HepG2 (cell line): ENCODE measurements around the gene LRRC3. TPM values are rescaled to one million over a fixed set of nuclear protein-coding genes. Genes with fewer than 3 reads are reported as not detected.

Source experiments
- BRCA1 ChIP-seq: sonication (generic); formaldehyde crosslinking; IDR thresholded peaks from 2 replicates; pipeline ENCODE4 v1.4.0; 2020; ENCODE audit warnings: missing genetic modification reagents
- CCDC6 ChIP-seq: sonication (generic); formaldehyde crosslinking; IDR thresholded peaks from 2 replicates; pipeline ENCODE4 v1.8.1; 2022; ENCODE audit warnings: mild to moderate bottlenecking, missing genetic modification reagents, moderate library complexity
- DBP ChIP-seq: sonication (generic); formaldehyde crosslinking; IDR thresholded peaks from 2 replicates; pipeline ENCODE4 v1.4.0; 2020; ENCODE audit warnings: missing genetic modification reagents; ENCODE audit errors: not compliant biosample characterization
- EEA1 ChIP-seq: sonication (generic); formaldehyde crosslinking; IDR thresholded peaks from 2 replicates; pipeline ENCODE4 v1.5.1; 2020; ENCODE audit warnings: mild to moderate bottlenecking, missing genetic modification reagents, borderline replicate concordance
- ELK4 ChIP-seq: sonication (generic); formaldehyde crosslinking; IDR thresholded peaks from 2 replicates; pipeline ENCODE4 v1.9.0; 2021; ENCODE audit warnings: missing genetic modification reagents, borderline replicate concordance
- FIP1L1 ChIP-seq: fragments of 200-400 bp; formaldehyde crosslinking; IDR thresholded peaks from 2 replicates; pipeline ENCODE4 v1.6.1; 2018; ENCODE audit warnings: low read depth, mild to moderate bottlenecking, low read length, moderate library complexity, borderline replicate concordance; ENCODE audit not compliant: insufficient read depth
- HBP1 ChIP-seq: IDR thresholded peaks from 2 replicates; pipeline ENCODE4 v1.6.1; 2016; ENCODE audit warnings: low read depth, control low read depth
- KLF12 ChIP-seq: sonication (generic); formaldehyde crosslinking; IDR thresholded peaks from 2 replicates; pipeline ENCODE4 v1.4.0; 2020; ENCODE audit warnings: missing genetic modification reagents, borderline replicate concordance
- MAF1 ChIP-seq: sonication (generic); formaldehyde crosslinking; IDR thresholded peaks from 2 replicates; pipeline ENCODE4 v1.5.0; 2020; ENCODE audit warnings: missing genetic modification reagents, borderline replicate concordance
- NFE2 ChIP-seq: sonication (generic); formaldehyde crosslinking; IDR thresholded peaks from 2 replicates; pipeline ENCODE4 v1.4.0; 2020; ENCODE audit warnings: missing genetic modification reagents
- RFX5 ChIP-seq: IDR thresholded peaks from 2 replicates; pipeline ENCODE4 v1.6.1; 2011; ENCODE audit warnings: low read depth, low read length, improper control_type of control experiment
- RORA ChIP-seq: sonication (generic); formaldehyde crosslinking; IDR thresholded peaks from 2 replicates; pipeline ENCODE4 v1.5.0; 2020; ENCODE audit warnings: mild to moderate bottlenecking, missing genetic modification reagents, moderate library complexity
- SAP130 ChIP-seq: IDR thresholded peaks from 2 replicates; pipeline ENCODE4 v1.6.1; 2016; ENCODE audit warnings: low read depth
- SIN3B ChIP-seq: fragments of 150-350 bp; IDR thresholded peaks from 2 replicates; pipeline ENCODE4 v1.6.1; 2014; ENCODE audit warnings: low read length
- SMC3 ChIP-seq: IDR thresholded peaks from 2 replicates; pipeline ENCODE4 v1.6.1; 2011; ENCODE audit warnings: low read length, improper control_type of control experiment
- SNRNP70 ChIP-seq: fragments of 200-400 bp; formaldehyde crosslinking; IDR thresholded peaks from 2 replicates; pipeline ENCODE4 v1.6.1; 2017; ENCODE audit warnings: mild to moderate bottlenecking, low read depth, low read length, moderate library complexity
- TEAD2 ChIP-seq: sonication (generic); formaldehyde crosslinking; IDR thresholded peaks from 2 replicates; pipeline ENCODE4 v1.9.0; 2021; ENCODE audit warnings: missing genetic modification reagents
- ZC3H13 ChIP-seq: sonication (generic); formaldehyde crosslinking; IDR thresholded peaks from 2 replicates; pipeline ENCODE4 v1.8.1; 2023; ENCODE audit warnings: mild to moderate bottlenecking, missing genetic modification reagents, moderate library complexity
- ZKSCAN8 ChIP-seq: IDR thresholded peaks from 2 replicates; pipeline ENCODE4 v1.6.1; 2016; ENCODE audit warnings: borderline replicate concordance, missing genetic modification reagents, missing compliant biosample characterization
- ZNF121 ChIP-seq: sonication (generic); formaldehyde crosslinking; IDR thresholded peaks from 2 replicates; pipeline ENCODE4 v1.5.0; 2020; ENCODE audit warnings: mild to moderate bottlenecking, missing genetic modification reagents
- ZNF251 ChIP-seq: sonication (generic); formaldehyde crosslinking; IDR thresholded peaks from 2 replicates; pipeline ENCODE4 v1.9.0; 2021; ENCODE audit warnings: mild to moderate bottlenecking, missing genetic modification reagents
- ZNF331 ChIP-seq: sonication (generic); formaldehyde crosslinking; IDR thresholded peaks from 2 replicates; pipeline ENCODE4 v1.4.0; 2020; ENCODE audit warnings: missing genetic modification reagents
- ZNF510 ChIP-seq: sonication (generic); formaldehyde crosslinking; IDR thresholded peaks from 2 replicates; pipeline ENCODE4 v1.4.0; 2020; ENCODE audit warnings: low read depth, mild to moderate bottlenecking, missing genetic modification reagents
- ZNF563 ChIP-seq: sonication (generic); formaldehyde crosslinking; IDR thresholded peaks from 2 replicates; pipeline ENCODE4 v1.8.0; 2022; ENCODE audit warnings: mild to moderate bottlenecking, moderate library complexity, missing genetic modification reagents
- ZNF737 ChIP-seq: sonication (generic); formaldehyde crosslinking; IDR thresholded peaks from 2 replicates; pipeline ENCODE4 v1.5.0; 2020; ENCODE audit warnings: missing genetic modification reagents, mild to moderate bottlenecking, borderline replicate concordance
- ZNF777 ChIP-seq: sonication (generic); formaldehyde crosslinking; IDR thresholded peaks from 2 replicates; pipeline ENCODE4 v1.4.0; 2020; ENCODE audit warnings: missing genetic modification reagents
- ZSCAN21 ChIP-seq: sonication (generic); formaldehyde crosslinking; IDR thresholded peaks from 2 replicates; pipeline ENCODE4 v1.8.0; 2022; ENCODE audit warnings: mild to moderate bottlenecking, missing genetic modification reagents, moderate library complexity, borderline replicate concordance
- polyA plus RNA-seq, 8 experiments: library from polyadenylated mRNA; depleted of rRNA in 3 of 8; stranded (reverse) in 7 of 8; unstranded in 1 of 8; fragments of >200 nt; fragmentation: Illumina TruSeq in 4 of 8; extraction: Trizol in 4 of 8; gene quantifications; 2 replicates each; pipeline versions ENCODE4 v1.2.1 to v1.2.3, GENCODE V29; 2011 to 2016; ENCODE audit warnings: low read depth in 4 of 8, missing spikeins in 1 of 8, mixed read lengths in 1 of 8; ENCODE audit not compliant: insufficient read depth in 1 of 8
- total RNA-seq, 5 experiments: library from RNA; depleted of rRNA; stranded (reverse); fragments of >200 nt; fragmentation: Illumina TruSeq; extraction: Trizol; gene quantifications; 2 replicates each; pipeline ENCODE4 v1.2.3, GENCODE V29; 2016; ENCODE audit warnings: low read depth in 1 of 5
- TF ChIP-seq, protein P1 (sequence below): sonication (generic); formaldehyde crosslinking; IDR thresholded peaks from 2 replicates; pipeline ENCODE4 v1.8.1; 2023; ENCODE audit warnings: mild to moderate bottlenecking, missing genetic modification reagents, borderline replicate concordance

The LRRC3 gene
- total and polyA plus RNA-seq, 2 of the 13 experiments (the other 11 are each of a cell fraction or from before 2014, with no cell fraction given) = 4.8 to 16.5 TPM

DNA sequence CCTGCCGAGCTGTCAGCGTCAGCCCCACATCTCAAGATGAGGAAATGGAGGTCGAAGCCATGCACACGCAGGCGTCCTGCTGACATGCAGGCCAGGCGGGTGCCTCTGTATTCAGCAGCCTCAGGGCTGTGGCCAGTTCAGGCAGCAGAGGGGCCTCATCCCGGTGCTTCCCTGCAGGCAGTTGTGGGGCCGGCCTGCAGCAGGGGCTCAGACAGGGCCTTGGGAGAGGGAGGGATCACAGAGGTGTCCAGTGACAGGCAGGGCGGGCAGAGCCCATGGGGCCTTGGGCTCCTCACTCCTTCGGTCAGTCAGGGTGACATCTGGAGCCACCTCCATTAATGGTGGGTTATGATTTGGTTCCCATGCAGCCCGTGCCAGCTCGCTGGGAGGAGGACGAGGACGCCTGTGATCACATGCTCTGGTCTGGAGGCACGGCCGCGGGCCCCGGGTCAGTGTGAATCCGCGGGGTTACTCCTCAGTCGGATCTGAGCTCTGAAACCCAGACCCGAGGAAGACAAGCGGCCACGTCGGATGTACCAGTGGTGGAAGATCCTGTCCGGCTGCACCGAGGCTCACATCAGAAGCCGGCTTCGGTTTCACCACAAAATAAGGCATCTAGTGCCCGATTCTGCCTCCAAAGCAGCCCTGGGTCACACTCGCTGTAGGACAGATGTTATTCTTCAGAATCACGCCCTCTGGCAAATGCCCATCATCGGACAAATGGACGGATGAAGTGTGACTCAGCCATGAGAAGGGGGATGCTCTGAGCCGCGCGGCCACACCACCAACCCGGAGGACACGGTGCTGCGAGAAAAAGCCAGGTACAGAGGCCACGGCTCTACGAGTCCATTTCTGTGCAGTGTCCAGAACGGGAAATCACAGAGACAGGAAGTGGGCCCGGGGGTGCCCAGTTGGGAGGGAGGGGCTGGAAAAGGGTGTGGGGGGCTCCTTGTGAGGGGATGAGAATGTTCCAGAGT is 51.3 kb downstream of the LRRC3 start (continued):
- no peak for TF ChIP-seq SNRNP70
- TF ChIP-seq RFX5 = no peak
- no peak for TF ChIP-seq NFE2 (CRISPR knock-in tag)
- 0 out of 2 replicates have a peak, but pooled peaks have one; percentile 39 for TF ChIP-seq ZNF563
- TF ChIP-seq RORA (CRISPR knock-in tag) = no peak
- TF ChIP-seq TEAD2 (CRISPR knock-in tag) = no peak
- TF ChIP-seq SIN3B = no peak
- TF ChIP-seq ZKSCAN8 (CRISPR knock-in tag) = no peak
- TF ChIP-seq ZC3H13 (CRISPR knock-in tag) = 0 out of 2 replicates have a peak, but pooled peaks have one; percentile 51
- no peak for TF ChIP-seq ZNF251 (CRISPR knock-in tag)
- TF ChIP-seq KLF12 (CRISPR knock-in tag) = no peak
- TF ChIP-seq MAF1 (CRISPR knock-in tag) = 0 out of 2 replicates have a peak, but pooled peaks have one; percentile 74
- no peak for TF ChIP-seq DBP (CRISPR knock-in tag)
- no peak for TF ChIP-seq ELK4 (CRISPR knock-in tag)
- TF ChIP-seq ZNF331 = no peak; the same call in none of the 2 replicates
- TF ChIP-seq ZNF510 (CRISPR knock-in tag) = no peak
- no peak for TF ChIP-seq EEA1 (CRISPR knock-in tag)
- 0 out of 2 replicates have a peak, but pooled peaks have one; percentile 54 for TF ChIP-seq HBP1
- TF ChIP-seq SMC3 = no peak
- no peak for TF ChIP-seq BRCA1 (CRISPR knock-in tag)
- no peak for TF ChIP-seq ZNF121 (CRISPR knock-in tag)
- TF ChIP-seq FIP1L1 = no peak
- TF ChIP-seq SAP130 (CRISPR knock-in tag) = peak; percentile 13; the same call in 1 of the 2 replicates
- no peak for TF ChIP-seq CCDC6 (CRISPR knock-in tag)
- no peak for TF ChIP-seq ZNF737 (CRISPR knock-in tag)
- peak; percentile 77 for TF ChIP-seq ZNF777 (CRISPR knock-in tag)
- 0 out of 2 replicates have a peak, but pooled peaks have one; percentile 39 for TF ChIP-seq ZSCAN21 (CRISPR knock-in tag)
- TF ChIP-seq, protein P1, sequence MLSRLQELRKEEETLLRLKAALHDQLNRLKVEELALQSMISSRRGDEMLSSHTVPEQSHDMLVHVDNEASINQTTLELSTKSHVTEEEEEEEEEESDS (CRISPR knock-in tag) = no peak
